HepG2 (cell line): ENCODE data around the gene ZNF630. TPM values are rescaled to one million over a fixed set of nuclear protein-coding genes. Genes with fewer than 3 reads are reported as not detected.

ENCODE experiments used
- ATAC-seq: fragments of 200-7000 bp; cut with Tn5 transposase; 3 replicates; pipeline ENCODE4 v1.9.1; 2020; ENCODE audit warnings: mild to moderate bottlenecking, moderate library complexity
- BruUV-seq: library from RNA; stranded (reverse); fragments of 400-500 nt; replicated peaks from 2 replicates; lab custom pipeline; 2021; lab: Mats Ljungman, UMichigan
- CTCF ChIA-PET: fragments of 300-600 bp; formaldehyde crosslinking; extraction: SDS; loops from one replicate; lab custom pipeline; 2021; ENCODE audit warnings: low total read pairs, inconsistent platforms, low intra/inter-chr PET ratio; lab: Yijun Ruan, JAX
- POLR2A ChIA-PET: fragments of 350-600 bp; sonication (Branson Sonifier 250); formaldehyde crosslinking; loops from one replicate; lab custom pipeline; 2020; ENCODE audit warnings: antibody characterized with exemption, inconsistent platforms; lab: Yijun Ruan, JAX
- DNase-seq: peaks from one replicate; pipeline ENCODE4 v3.0.0-alpha.2; 2015; ENCODE audit warnings: low spot score
- FAIRE-seq: peaks from 3 replicates; lab custom pipeline; 2011; peaks lifted over from hg19 to GRCh38; lab: Jason Lieb, UNC
- H2AFZ ChIP-seq: one replicate; pipeline ENCODE4 v1.6.1; 2011; ENCODE audit warnings: low read length, inconsistent platforms
- H3K27ac ChIP-seq: fragments of 300-600 bp; 3 replicates; pipeline ENCODE4 v1.8.0; 2011; ENCODE audit warnings: mixed run types, mild to moderate bottlenecking, mixed read lengths, low read length, inconsistent platforms; ENCODE audit not compliant: insufficient read depth; ENCODE audit errors: extremely low read length
- H3K27me3 ChIP-seq, 2 experiments: fragments of 200-600 bp in 1 of 2; 2 replicates in 1 of 2; 3 replicates in 1 of 2; pipeline versions ENCODE4 v1.6.0 to v1.8.0; 2011; ENCODE audit warnings: low read length in 2 of 2, mild to moderate bottlenecking in 2 of 2, moderate library complexity in 2 of 2, inconsistent platforms in 1 of 2; ENCODE audit not compliant: insufficient read depth in 2 of 2, control insufficient read depth in 1 of 2
- H3K36me3 ChIP-seq, 2 experiments: fragments of 200-600 bp in 1 of 2; replicated peaks in 1 of 2; 2 replicates in 1 of 2; 3 replicates in 1 of 2; pipeline versions ENCODE4 v1.5.1 to v1.8.0; 2011; ENCODE audit warnings: low read length in 2 of 2, inconsistent platforms in 1 of 2; ENCODE audit not compliant: insufficient read depth in 2 of 2, control insufficient read depth in 1 of 2
- H3K4me1 ChIP-seq: 2 replicates; pipeline ENCODE4 v1.5.1; 2012; ENCODE audit warnings: low read length, inconsistent platforms; ENCODE audit not compliant: insufficient read depth
- H3K4me2 ChIP-seq: 2 replicates; pipeline ENCODE4 v1.6.0; 2011; ENCODE audit warnings: low read depth, low read length, inconsistent platforms
- H3K4me3 ChIP-seq, 3 experiments: fragments of 200-600 bp in 1 of 3; sonication (generic), shearing (Covaris generic) in 1 of 3; replicated peaks in 1 of 3; 2 replicates each; pipeline ENCODE4 v1.5.1; 2011 to 2016; ENCODE audit warnings: low read length in 3 of 3, inconsistent platforms in 2 of 3, low read depth in 2 of 3, mild to moderate bottlenecking in 2 of 3, control low read depth in 1 of 3, mixed read lengths in 1 of 3; ENCODE audit not compliant: insufficient read depth in 1 of 3
- H3K79me2 ChIP-seq: one replicate; pipeline ENCODE4 v1.6.1; 2011; ENCODE audit warnings: low read length, inconsistent platforms; ENCODE audit not compliant: insufficient read depth
- H3K9ac ChIP-seq: 2 replicates; pipeline ENCODE4 v1.6.0; 2011; ENCODE audit warnings: mild to moderate bottlenecking, low read depth, low read length, inconsistent platforms; ENCODE audit not compliant: insufficient read depth
- H3K9me3 ChIP-seq: 2 replicates; pipeline ENCODE4 v1.5.1; 2012; ENCODE audit warnings: mild to moderate bottlenecking, low read length
- H4K20me1 ChIP-seq: 2 replicates; pipeline ENCODE4 v1.6.0; 2011; ENCODE audit warnings: inconsistent platforms, mild to moderate bottlenecking, low read length, moderate library complexity; ENCODE audit not compliant: insufficient read depth
- FOSL2 ChIP-seq: sonication (generic); formaldehyde crosslinking; IDR thresholded peaks from 2 replicates; pipeline ENCODE4 v1.4.0; 2020; ENCODE audit warnings: missing genetic modification reagents
- HNRNPLL ChIP-seq: fragments of 200-400 bp; formaldehyde crosslinking; IDR thresholded peaks from 2 replicates; pipeline ENCODE4 v1.6.1; 2017; ENCODE audit warnings: mild to moderate bottlenecking, low read depth, low read length; ENCODE audit not compliant: poor library complexity, severe bottlenecking
- NPAS2 ChIP-seq: sonication (generic); formaldehyde crosslinking; IDR thresholded peaks from 2 replicates; pipeline ENCODE4 v1.8.0; 2022; ENCODE audit warnings: mild to moderate bottlenecking, missing genetic modification reagents, borderline replicate concordance
- RNF2 ChIP-seq: fragments of 450-650 bp; conservative IDR thresholded peaks from 2 replicates; pipeline ENCODE4 v1.6.1; 2016; ENCODE audit warnings: low read depth
- SAP130 ChIP-seq: IDR thresholded peaks from 2 replicates; pipeline ENCODE4 v1.6.1; 2016; ENCODE audit warnings: low read depth
- SATB2 ChIP-seq: sonication (generic); formaldehyde crosslinking; IDR thresholded peaks from 2 replicates; pipeline ENCODE4 v1.5.0; 2020; ENCODE audit warnings: missing genetic modification reagents
- SMARCE1 ChIP-seq: fragments of 450-650 bp; IDR thresholded peaks from 2 replicates; pipeline ENCODE4 v1.6.1; 2017; ENCODE audit warnings: borderline replicate concordance
- SP140L ChIP-seq: sonication (generic); formaldehyde crosslinking; IDR thresholded peaks from 2 replicates; pipeline ENCODE4 v1.4.0; 2020; ENCODE audit warnings: missing genetic modification reagents, borderline replicate concordance
- ZFP36 ChIP-seq: fragments of 150-350 bp; IDR thresholded peaks from 2 replicates; pipeline ENCODE4 v1.6.1; 2018; ENCODE audit warnings: borderline replicate concordance, low read length, low read depth; ENCODE audit not compliant: partially characterized antibody
- ZNF451 ChIP-seq: sonication (generic); formaldehyde crosslinking; IDR thresholded peaks from 2 replicates; pipeline ENCODE4 v1.5.0; 2020; ENCODE audit warnings: mild to moderate bottlenecking, missing genetic modification reagents
- WGBS: methylation state at CpG from one replicate; pipeline ENCODE4 v1.1.6; 2017; ENCODE audit warnings: low lambda C conversion rate; 5-methylcytosine and 5-hydroxymethylcytosine counted together
- in situ Hi-C: cut with HindIII; loops from 2 replicates; pipeline ENCODE4 v1.10.0; 2017; ENCODE audit warnings: low pct_unique_long_range_greater_than_20kb; ENCODE audit not compliant: extremely low pct_ligation_motif_present
- intact Hi-C: fragments of 100-400 bp; cut with micrococcal nuclease; formaldehyde crosslinking; loops from one replicate; pipeline ENCODE4 v1.10.0; 2022; ENCODE audit not compliant: unreplicated experiment
- polyA plus RNA-seq, 8 experiments: library from polyadenylated mRNA; depleted of rRNA in 3 of 8; stranded (reverse) in 7 of 8; unstranded in 1 of 8; fragments of >200 nt; fragmentation: Illumina TruSeq in 4 of 8; extraction: Trizol in 4 of 8; gene quantifications; 2 replicates each; pipeline versions ENCODE4 v1.2.1 to v1.2.3, GENCODE V29; 2011 to 2016; ENCODE audit warnings: low read depth in 4 of 8, missing spikeins in 1 of 8, mixed read lengths in 1 of 8; ENCODE audit not compliant: insufficient read depth in 1 of 8
- total RNA-seq, 5 experiments: library from RNA; depleted of rRNA; stranded (reverse); fragments of >200 nt; fragmentation: Illumina TruSeq; extraction: Trizol; gene quantifications; 2 replicates each; pipeline ENCODE4 v1.2.3, GENCODE V29; 2016; ENCODE audit warnings: low read depth in 1 of 5

ZNF630 gene
- total and polyA plus RNA-seq, 2 of the 13 experiments (the other 11 are each of a cell fraction or from before 2014, with no cell fraction given): not detected

DNA sequence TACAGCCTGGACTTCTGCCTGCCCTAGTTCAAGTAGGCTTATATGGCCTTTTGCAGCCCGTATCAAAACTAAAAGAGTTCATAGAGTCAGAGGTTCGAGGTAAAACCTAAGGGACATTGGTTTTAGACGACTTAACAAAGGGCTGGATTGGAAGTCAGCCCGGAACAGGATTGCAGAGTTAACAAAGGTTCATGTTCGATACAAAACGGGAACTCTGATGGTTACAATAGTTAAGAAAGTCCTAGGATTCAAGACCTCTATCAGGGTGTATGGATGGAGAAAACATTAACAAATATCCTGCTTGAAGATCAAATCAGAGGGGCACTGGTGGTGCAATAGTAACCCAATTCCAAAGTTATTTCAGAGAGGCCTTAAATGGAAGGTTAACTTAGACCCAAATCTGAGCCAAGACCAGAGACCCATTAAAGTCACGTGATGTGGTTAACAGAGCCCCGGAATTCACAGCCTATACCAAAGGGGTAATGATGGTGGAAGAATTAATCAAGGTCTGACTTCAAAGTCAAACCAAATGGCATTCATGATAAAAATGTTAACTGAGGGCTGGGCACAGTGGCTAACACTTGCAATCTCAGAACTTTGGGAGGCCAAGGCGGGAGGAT is 656 bp upstream of the ZNF630 start (continued):
- TF ChIP-seq ZFP36: no peak

GRCh38 chrX:48068096-48068887 is 3.1 kb downstream of the ZNF630 start:
- POLR2A ChIA-PET: no interaction called here
- no peaks in the 10 kb centered on the region for H3K27me3 ChIP-seq
- 100% methylated on average over 3 of the region's 3 CpGs for WGBS
- no peak overlapping the region for H3K27ac ChIP-seq
- no peak overlapping the region for H3K4me3 ChIP-seq
- FAIRE-seq: no peak
- no peak overlapping the region for H3K9ac ChIP-seq
- in situ Hi-C loops: no loop called here
- intact Hi-C loops: no loop called here
- TF ChIP-seq ZNF451 (CRISPR knock-in tag) (no peak), HNRNPLL (no peak), SATB2 (CRISPR knock-in tag) (no peak), NPAS2 (CRISPR knock-in tag) (no peak), SMARCE1 (no peak), FOSL2 (CRISPR knock-in tag) (no peak), RNF2 (no peak), SP140L (CRISPR knock-in tag) (no peak), SAP130 (no peak)
- no peak for DNase-seq
- H2AFZ ChIP-seq: no peak overlapping the region
- no peak overlapping the region for H3K4me2 ChIP-seq
- no peaks in the 10 kb centered on the region for H3K9me3 ChIP-seq
- H4K20me1 ChIP-seq: no peaks in the 10 kb centered on the region
- no TSS peak for BruUV-seq
- H3K79me2 ChIP-seq: no peaks in the 10 kb centered on the region
- no peak for ATAC-seq
- CTCF ChIA-PET: no interaction called here
- no peaks in the 10 kb centered on the region for H3K4me1 ChIP-seq
- H3K36me3 ChIP-seq: no peaks in the 10 kb centered on the region
